ENCODE data around the gene NEK8. TPM values are rescaled to one million over a fixed set of nuclear protein-coding genes. Genes with fewer than 3 reads are reported as not detected.

The NEK8 gene
- total RNA-seq, 2 donors from 2014 or later, result 5.1 to 13.2 TPM

GRCh38 chr17:28740406-28741357 lies 12.1 kb downstream of the NEK8 start:
- Histone ChIP-seq H3K4me1 (replicated peaks) (peaks cover 6% of the 10 kb centered on the region), H3K4me3 (no peak overlapping the region), H3K36me3 (no peaks in the 10 kb centered on the region), H3K27me3 (replicated peaks; ENCODE audit: insufficient read depth) (no peaks in the 10 kb centered on the region), H3K9me3 (no peaks in the 10 kb centered on the region), H3K27ac (no peak overlapping the region)
- 83% methylated on average over 10 of the region's 10 CpGs for WGBS
- no peak for DNase-seq (ENCODE audit: low spot score)
- intact Hi-C loops (cut with DNase I), result loop anchor here (10.0 kb wide), 1 partner anchor 56 kb away; no protein-coding TSS in a partner anchor
- TF ChIP-seq CTCF (IDR thresholded peaks at IDR 0.05) (no peak), POLR2A (IDR thresholded peaks at IDR 0.05) (no peak), POLR2AphosphoS5 (IDR thresholded peaks at IDR 0.05) (no peak)

- Histone ChIP-seq H3K9me3 (no peaks in the 10 kb centered on the region), H3K27ac (no peak overlapping the region), H3K4me1 (replicated peaks) (peaks cover 16% of the 10 kb centered on the region), H3K36me3 (no peaks in the 10 kb centered on the region), H3K27me3 (replicated peaks; ENCODE audit: insufficient read depth) (no peaks in the 10 kb centered on the region), H3K4me3 (no peak overlapping the region)
- 74% methylated on average over 16 of the region's 19 CpGs for WGBS
- TF ChIP-seq CTCF (IDR thresholded peaks at IDR 0.05), result no peak
- TF ChIP-seq POLR2AphosphoS5 (IDR thresholded peaks at IDR 0.05), result no peak
- no peak for TF ChIP-seq POLR2A (IDR thresholded peaks at IDR 0.05)
- no peak for DNase-seq (ENCODE audit: low spot score)
- intact Hi-C loops (cut with DNase I), result loop anchor here (2.0 to 10.0 kb wide), 2 partner anchors 13 to 57 kb away; partner anchors contain the start of gene NEK8
Observed at GRCh38 chr17:28741358-28742349, 13.1 kb downstream of the NEK8 start.

- no peaks in the 10 kb centered on the region for H3K27me3 ChIP-seq (replicated peaks; ENCODE audit: insufficient read depth)
- intact Hi-C loops (cut with DNase I), result loop anchor here (2.0 to 10.0 kb wide), 2 partner anchors 15 to 59 kb away; partner anchors contain the start of gene NEK8
- peak; percentile 73 for DNase-seq (ENCODE audit: low spot score)
- no peaks in the 10 kb centered on the region for H3K9me3 ChIP-seq
- WGBS, result under 1% methylated on average over 63 of the region's 70 CpGs
- peak within 1 kb of the TSS; percentile 93 to 99 for H3K4me3 ChIP-seq
- peaks cover 0 to 5% of the 10 kb centered on the region in 2 donors for H3K36me3 ChIP-seq
- TF ChIP-seq POLR2AphosphoS5 (IDR thresholded peaks at IDR 0.05), result peak; percentile 6
- TF ChIP-seq CTCF (IDR thresholded peaks at IDR 0.05), result peak in 3 of 4 experiments; percentile 19 to 65 (median 62)
- TF ChIP-seq POLR2A (IDR thresholded peaks at IDR 0.05), result peak; percentile 83
- peak within 1 kb of the TSS; percentile 99 for H3K27ac ChIP-seq
- peaks cover 31% of the 10 kb centered on the region for H3K4me1 ChIP-seq (replicated peaks)
Observed at GRCh38 chr17:28743243-28744103, 14.9 kb downstream of the NEK8 start, which contains the start of gene TRAF4. TSS of gene TRAF4 (plus strand) at chr17:28744011. CDS start at chr17:28744113, 102 bp downstream.

Data from prostate gland (tissue), 2 donors.